Naive thymus-derived CD8-positive, alpha-beta T cell (primary cell): Measurements from ENCODE around the gene SYNDIG1L. TPM values are rescaled to one million over a fixed set of nuclear protein-coding genes. Genes with fewer than 3 reads are reported as not detected.

Experiments used
- ATAC-seq, 2 donors: fragments of 150-1000 bp; cut with Tn5 transposase in 1 of 2; sonication (Bioruptor Pico), chemical (Tn5 transposase) in 1 of 2; 1 replicate in 1 of 2; 2 replicates in 1 of 2; pipeline ENCODE4 v1.10.0; 2021; ENCODE audit warnings: mild to moderate bottlenecking in 2 of 2, moderate library complexity in 2 of 2
- POLR2A ChIA-PET: fragments of 350-600 bp; sonication (Branson Sonifier 250); formaldehyde crosslinking; loops from one replicate; lab custom pipeline; 2021; ENCODE audit warnings: antibody characterized with exemption; lab: Charles Lee
- DNase-seq, 10 donors: peaks; one replicate each; pipeline versions ENCODE4 v3.0.0 to v3.0.0-alpha.2; 2020 to 2022
- H3K27ac Mint-ChIP-seq, 10 donors: one replicate each; pipeline ENCODE4 v1.8.0; 2020 to 2022; ENCODE audit warnings: mild to moderate bottlenecking in 10 of 10, mixed read lengths in 10 of 10, moderate library complexity in 4 of 10, inconsistent platforms in 1 of 10
- H3K27me3 Mint-ChIP-seq, 5 donors: one replicate each; pipeline ENCODE4 v1.8.0; 2021 to 2022; ENCODE audit warnings: mixed read lengths in 5 of 5
- H3K36me3 Mint-ChIP-seq, 3 donors: one replicate each; pipeline ENCODE4 v1.8.0; 2020 to 2022; ENCODE audit warnings: mixed read lengths in 3 of 3, mild to moderate bottlenecking in 2 of 3, inconsistent platforms in 1 of 3
- H3K4me1 Mint-ChIP-seq, 4 donors: one replicate each; pipeline ENCODE4 v1.8.0; 2021 to 2022; ENCODE audit warnings: mixed read lengths in 4 of 4
- H3K4me3 Mint-ChIP-seq, 10 donors: one replicate each; pipeline ENCODE4 v1.8.0; 2020 to 2022; ENCODE audit warnings: mild to moderate bottlenecking in 10 of 10, mixed read lengths in 10 of 10, moderate library complexity in 6 of 10, inconsistent platforms in 1 of 10
- H3K9me3 Mint-ChIP-seq, 9 donors: one replicate each; pipeline ENCODE4 v1.8.0; 2020 to 2022; ENCODE audit warnings: mixed read lengths in 9 of 9, mild to moderate bottlenecking in 3 of 9, inconsistent platforms in 1 of 9, moderate library complexity in 1 of 9
- polyA plus RNA-seq, 3 donors: library from polyadenylated mRNA; unstranded; fragments of 300-500 nt; fragmentation: Illumina TruSeq; gene quantifications; one replicate each; pipeline ENCODE4 v1.2.3, GENCODE V29; 2021
- total RNA-seq, 8 experiments: library from RNA in 2 of 8; stranded (reverse) in 2 of 8; gene quantifications; one replicate each; pipeline ENCODE4 v1.2.3 and lab custom pipeline; 2021 to 2026

SYNDIG1L gene
- total and polyA plus RNA-seq, 5 experiments from 2014 or later: 0.09 to 0.30 (median 0.13) TPM; not detected in 2

DNA sequence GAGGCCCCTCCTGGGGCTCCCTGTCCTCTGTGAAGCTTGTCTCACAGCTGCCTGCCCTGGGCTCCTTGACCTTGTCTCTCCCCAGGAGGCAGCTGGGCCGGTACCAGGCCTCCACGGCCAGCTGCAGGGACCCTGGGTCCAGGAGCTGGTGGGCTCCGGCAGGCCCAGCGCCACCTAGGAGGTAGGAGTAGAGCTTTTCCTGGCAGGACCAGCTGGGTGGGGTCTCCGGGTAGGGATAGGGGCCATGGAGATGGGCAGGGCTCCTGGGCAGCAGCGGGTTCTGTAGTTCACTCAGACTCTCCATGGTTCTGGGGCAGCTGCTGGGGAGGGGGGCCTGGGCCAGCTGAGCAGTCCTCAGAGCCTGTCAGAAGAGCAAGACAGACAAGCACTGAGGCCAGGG, 16.6 kb downstream of the SYNDIG1L start:
- POLR2A ChIA-PET: no interaction called here
- peaks cover under 1 to 24% (median 15%) of the 10 kb centered on the region in 5 donors for H3K27me3 Mint-ChIP-seq
- no peaks in the 10 kb centered on the region for H3K36me3 Mint-ChIP-seq

DNA sequence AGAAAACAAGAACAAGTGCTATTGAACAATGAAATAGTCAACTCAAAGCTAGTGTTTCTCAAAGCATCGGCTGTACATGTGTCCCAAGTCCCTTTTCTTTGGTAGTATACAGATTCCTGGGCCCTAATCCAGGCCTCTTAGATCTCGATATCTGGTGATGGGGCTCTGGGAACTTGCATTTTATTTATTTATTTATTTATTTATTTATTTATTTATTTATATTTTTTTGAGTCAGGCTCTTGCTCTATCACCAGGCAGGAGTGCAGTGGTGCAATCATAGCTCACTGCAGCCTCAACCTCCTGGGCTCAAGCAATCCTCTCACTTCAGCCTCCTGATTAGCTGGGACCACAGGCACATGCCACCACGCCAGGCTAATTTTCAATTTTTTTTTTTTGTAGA, 17.1 kb downstream of the SYNDIG1L start:
- Mint-ChIP-seq H3K27ac (no peak overlapping the region), H3K9me3 (no peaks in the 10 kb centered on the region), H3K27me3 (peaks cover 0 to 18% (median 13%) of the 10 kb centered on the region in 5 donors), H3K4me3 (no peak overlapping the region), H3K4me1 (peaks cover 0 to 9% (median under 1%) of the 10 kb centered on the region in 4 donors), H3K36me3 (no peaks in the 10 kb centered on the region)
- DNase-seq (no peak), ATAC-seq (no peak)
- POLR2A ChIA-PET: no interaction called here

More for the DNA sequence above, 16.6 kb downstream of the SYNDIG1L start:
- H3K4me1 Mint-ChIP-seq: peaks cover 0 to 5% (median 0%) of the 10 kb centered on the region in 4 donors
- no peaks in the 10 kb centered on the region for H3K9me3 Mint-ChIP-seq
- no peak overlapping the region for H3K27ac Mint-ChIP-seq
- ATAC-seq (no peak), DNase-seq (no peak)
- no peak overlapping the region for H3K4me3 Mint-ChIP-seq

DNA sequence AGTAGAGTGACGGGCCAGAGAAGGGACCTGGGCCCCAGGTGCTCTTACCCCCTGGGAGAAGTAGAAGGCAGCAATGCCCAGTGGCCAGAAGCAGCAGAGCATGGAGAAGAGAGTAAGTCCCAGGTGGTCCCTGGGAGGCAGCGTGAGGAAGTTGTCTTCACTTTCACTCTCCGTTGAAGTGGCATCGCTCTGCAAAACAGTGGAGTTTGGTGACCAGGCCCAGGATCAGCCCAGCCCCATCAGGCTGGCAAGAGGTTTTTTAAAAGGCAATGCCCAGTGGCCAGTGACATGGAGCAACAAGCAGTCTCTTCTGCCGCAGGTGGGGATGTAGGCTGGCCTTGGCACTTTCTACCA, 18.2 kb downstream of the SYNDIG1L start:
- H3K9me3 Mint-ChIP-seq: no peaks in the 10 kb centered on the region
- peaks cover 0 to 18% (median 3%) of the 10 kb centered on the region in 4 donors for H3K4me1 Mint-ChIP-seq
- H3K4me3 Mint-ChIP-seq: no peak overlapping the region
- no peak for ATAC-seq
- POLR2A ChIA-PET: interaction anchor here (0.7 kb wide), 1 partner anchor 55 kb away, joined by 3 read pairs; no protein-coding TSS in a partner anchor
- H3K27ac Mint-ChIP-seq: no peak overlapping the region
- DNase-seq: peak in 1 of 10 donors; percentile 44
- no peaks in the 10 kb centered on the region for H3K36me3 Mint-ChIP-seq
- H3K27me3 Mint-ChIP-seq: peaks cover 0 to 16% (median 11%) of the 10 kb centered on the region in 5 donors

DNA sequence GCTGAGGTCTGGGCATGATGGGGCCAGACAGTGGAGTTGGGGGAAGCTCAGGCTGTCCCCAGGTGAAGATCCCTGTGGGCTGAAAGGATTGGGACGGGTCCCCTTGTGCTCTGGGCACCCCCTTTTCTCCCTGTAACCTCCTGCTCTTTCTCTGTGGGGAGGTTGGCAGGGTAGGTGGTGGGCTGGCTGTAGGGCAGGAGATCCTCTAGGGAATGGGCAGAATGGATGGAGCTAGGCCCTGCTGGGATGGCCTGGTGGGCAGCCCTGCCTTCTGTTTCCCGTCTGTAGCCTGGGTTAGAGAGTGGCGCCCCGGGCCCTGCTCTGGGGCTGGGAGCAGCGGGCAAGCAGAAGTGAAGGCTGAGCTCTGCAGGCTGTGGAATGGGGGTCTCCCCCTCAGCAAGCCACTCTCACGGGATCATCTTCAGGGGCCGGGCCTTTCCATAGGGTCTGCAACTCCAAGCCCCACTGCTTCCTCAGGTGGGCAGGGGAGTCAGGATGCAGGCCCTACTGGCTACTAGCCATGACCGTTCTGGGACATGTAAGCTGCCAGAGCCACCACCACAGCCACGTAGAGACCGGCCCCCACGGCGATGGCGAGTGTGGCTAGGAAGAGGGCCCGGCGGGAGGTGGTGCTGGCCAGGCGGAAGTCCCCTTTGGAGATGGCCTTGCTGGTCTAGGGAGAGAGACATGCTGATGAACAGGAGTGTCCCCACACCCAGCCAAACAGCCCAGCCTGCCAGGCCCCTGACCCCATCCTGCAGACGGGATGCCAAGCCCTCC, 18.8 kb downstream of the SYNDIG1L start:
- POLR2A ChIA-PET: no interaction called here
- DNase-seq: no peak
- no peak overlapping the region for H3K27ac Mint-ChIP-seq
- H3K27me3 Mint-ChIP-seq: peaks cover 0 to 16% (median 11%) of the 10 kb centered on the region in 5 donors
- ATAC-seq: no peak
- no peaks in the 10 kb centered on the region for H3K36me3 Mint-ChIP-seq
- H3K9me3 Mint-ChIP-seq: no peaks in the 10 kb centered on the region
- no peak overlapping the region for H3K4me3 Mint-ChIP-seq
- H3K4me1 Mint-ChIP-seq: peaks cover 2 to 23% (median 7%) of the 10 kb centered on the region in 4 donors

DNA sequence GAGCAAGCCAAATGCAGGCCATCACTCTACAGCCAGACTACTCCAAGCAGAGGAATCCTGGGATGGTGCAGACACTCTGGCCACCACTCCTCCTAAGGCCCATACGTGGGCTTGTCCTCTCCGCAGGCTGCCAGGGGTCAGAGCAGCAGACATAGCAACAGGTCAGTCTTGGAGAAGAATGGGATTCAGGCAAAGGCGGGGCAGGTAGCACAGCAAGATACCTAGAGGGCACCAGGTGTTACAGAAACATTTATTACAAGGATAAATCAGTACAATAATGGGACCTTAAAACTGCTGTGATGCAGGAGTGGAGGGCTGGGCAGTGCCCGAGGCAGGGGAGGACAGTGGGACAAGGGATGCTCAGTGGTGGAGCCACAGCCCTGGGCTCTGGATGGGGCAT, 20.3 kb downstream of the SYNDIG1L start:
- Mint-ChIP-seq H3K36me3 (no peaks in the 10 kb centered on the region), H3K27ac (no peak overlapping the region), H3K4me3 (no peak overlapping the region), H3K27me3 (peaks cover 0 to 11% (median 8%) of the 10 kb centered on the region in 5 donors), H3K4me1 (peaks cover 10 to 38% (median 21%) of the 10 kb centered on the region in 4 donors), H3K9me3 (no peaks in the 10 kb centered on the region)
- POLR2A ChIA-PET: no interaction called here
- DNase-seq (no peak), ATAC-seq (no peak)

DNA sequence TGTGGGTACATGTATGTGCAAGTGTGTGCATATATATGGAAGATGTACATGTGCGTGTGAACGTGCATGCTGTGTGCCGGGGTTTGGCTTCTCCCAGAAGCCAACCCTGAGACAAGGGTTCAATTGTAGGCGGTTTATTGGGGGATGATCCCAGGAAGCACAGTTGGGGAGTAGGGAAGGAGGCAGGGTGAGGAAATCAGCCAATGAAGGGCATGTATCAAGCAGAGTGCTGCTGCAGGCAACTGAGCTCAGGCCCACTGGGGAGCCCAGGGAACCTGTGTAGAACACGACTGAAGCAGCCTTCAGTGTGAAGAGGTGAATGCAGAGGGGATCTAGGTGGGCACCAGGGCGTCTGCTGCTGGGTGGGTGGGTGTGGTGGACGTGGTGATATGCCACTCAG, 21.6 kb downstream of the SYNDIG1L start:
- Mint-ChIP-seq H3K9me3 (no peaks in the 10 kb centered on the region), H3K4me1 (peaks cover 14 to 47% (median 26%) of the 10 kb centered on the region in 4 donors), H3K36me3 (no peaks in the 10 kb centered on the region), H3K27me3 (peaks cover 0 to 2% (median 0%) of the 10 kb centered on the region in 5 donors), H3K27ac (peak overlapping the region in 1 of 10 donors; percentile 6), H3K4me3 (no peak overlapping the region)
- DNase-seq (no peak), ATAC-seq (no peak)
- POLR2A ChIA-PET: no interaction called here

DNA sequence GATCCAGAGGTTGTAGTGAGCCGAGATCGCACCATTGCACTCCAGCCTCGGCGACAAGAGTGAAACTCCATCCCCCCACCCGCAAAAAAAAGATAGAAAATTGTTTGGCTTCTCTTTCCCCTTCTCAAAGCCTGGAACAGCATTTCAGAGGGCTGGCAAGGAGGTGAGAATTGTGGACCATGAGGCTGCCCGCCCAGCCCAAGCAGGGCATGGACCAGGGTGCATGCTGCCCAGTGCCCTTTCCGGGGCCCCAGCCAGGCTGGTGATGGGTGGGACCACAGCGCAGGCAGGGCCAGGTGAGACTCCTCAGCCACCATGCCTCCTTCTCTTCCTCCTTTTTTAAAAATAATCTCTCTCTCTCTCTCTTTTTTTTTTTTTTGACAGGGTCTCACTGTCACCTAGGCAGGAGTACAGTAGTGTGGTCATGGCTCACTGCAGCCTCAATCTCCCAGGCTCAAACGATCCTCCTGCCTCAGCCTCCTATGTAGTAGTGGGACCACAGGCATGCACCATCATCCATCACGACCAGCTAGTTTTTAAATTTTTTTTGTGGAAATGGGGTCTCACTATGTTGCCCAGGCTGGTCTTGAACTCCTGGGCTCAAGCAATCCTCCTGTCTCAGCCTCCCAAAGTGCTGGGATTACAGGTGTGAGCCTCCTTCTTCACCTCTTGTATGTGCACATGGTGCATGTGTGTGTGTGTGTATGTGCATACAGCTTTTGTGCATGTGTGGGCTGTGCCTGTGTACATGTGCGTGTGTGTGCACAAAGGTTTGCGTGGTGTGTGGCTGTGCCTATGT, 22.2 kb downstream of the SYNDIG1L start:
- Mint-ChIP-seq H3K4me1 (peaks cover 14 to 47% (median 26%) of the 10 kb centered on the region in 4 donors), H3K27me3 (peaks cover 0 to 2% (median 0%) of the 10 kb centered on the region in 5 donors), H3K36me3 (no peaks in the 10 kb centered on the region), H3K9me3 (no peaks in the 10 kb centered on the region), H3K4me3 (no peak overlapping the region), H3K27ac (no peak overlapping the region)
- POLR2A ChIA-PET: no interaction called here
- ATAC-seq: no peak
- no peak for DNase-seq

DNA sequence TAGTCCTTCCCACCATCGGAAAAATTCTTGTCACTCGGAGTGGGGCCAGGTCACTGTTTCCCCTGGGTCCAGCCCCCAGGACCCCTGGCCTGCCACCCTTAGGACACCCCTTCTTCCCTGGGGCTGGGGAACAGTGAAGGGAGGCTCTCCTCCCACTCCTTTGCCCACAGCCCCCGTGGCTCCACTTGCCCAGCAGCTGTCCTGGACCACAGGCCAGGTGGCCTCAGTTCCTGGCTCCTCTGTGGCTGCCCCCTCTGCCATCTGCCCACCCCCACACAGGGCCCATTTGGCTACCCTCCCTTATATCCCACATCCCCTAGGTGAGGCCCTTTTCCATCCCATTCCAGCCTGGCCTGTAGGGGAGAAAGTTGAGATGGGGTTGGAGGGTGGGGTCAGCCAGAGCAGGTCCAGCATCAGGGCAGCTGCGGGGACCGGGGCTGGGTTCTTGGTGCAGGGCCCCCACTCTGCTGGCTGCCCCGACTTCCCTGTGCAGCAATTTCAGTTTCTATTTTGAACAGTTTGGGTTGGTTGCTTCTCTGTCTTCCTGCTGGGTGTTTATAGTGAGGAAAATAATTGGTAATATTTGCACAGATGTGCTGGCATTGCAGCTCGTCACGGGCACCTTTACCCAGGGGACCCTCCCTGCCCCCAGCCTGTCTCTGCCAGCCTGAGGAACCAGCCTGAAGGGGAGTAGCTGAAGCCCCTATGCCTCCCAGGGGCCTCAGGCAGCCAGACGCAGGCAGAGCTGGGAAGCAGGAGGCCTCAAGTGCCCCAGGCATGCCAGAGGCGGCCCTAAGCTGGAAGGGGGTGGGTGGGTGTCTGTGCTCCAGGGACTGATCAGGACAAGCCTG, 23.4 kb downstream of the SYNDIG1L start:
- POLR2A ChIA-PET: no interaction called here
- peaks cover 0 to 2% (median 0%) of the 10 kb centered on the region in 5 donors for H3K27me3 Mint-ChIP-seq
- no peaks in the 10 kb centered on the region for H3K36me3 Mint-ChIP-seq
- peaks cover 14 to 44% (median 26%) of the 10 kb centered on the region in 4 donors for H3K4me1 Mint-ChIP-seq
- peak overlapping the region in 7 of 10 donors; percentile 22 to 82 (median 65) for H3K4me3 Mint-ChIP-seq
- no peaks in the 10 kb centered on the region for H3K9me3 Mint-ChIP-seq
- peak overlapping the region in 6 of 10 donors; percentile 50 to 91 (median 85) for H3K27ac Mint-ChIP-seq
- ATAC-seq (no peak), DNase-seq (no peak)

DNA sequence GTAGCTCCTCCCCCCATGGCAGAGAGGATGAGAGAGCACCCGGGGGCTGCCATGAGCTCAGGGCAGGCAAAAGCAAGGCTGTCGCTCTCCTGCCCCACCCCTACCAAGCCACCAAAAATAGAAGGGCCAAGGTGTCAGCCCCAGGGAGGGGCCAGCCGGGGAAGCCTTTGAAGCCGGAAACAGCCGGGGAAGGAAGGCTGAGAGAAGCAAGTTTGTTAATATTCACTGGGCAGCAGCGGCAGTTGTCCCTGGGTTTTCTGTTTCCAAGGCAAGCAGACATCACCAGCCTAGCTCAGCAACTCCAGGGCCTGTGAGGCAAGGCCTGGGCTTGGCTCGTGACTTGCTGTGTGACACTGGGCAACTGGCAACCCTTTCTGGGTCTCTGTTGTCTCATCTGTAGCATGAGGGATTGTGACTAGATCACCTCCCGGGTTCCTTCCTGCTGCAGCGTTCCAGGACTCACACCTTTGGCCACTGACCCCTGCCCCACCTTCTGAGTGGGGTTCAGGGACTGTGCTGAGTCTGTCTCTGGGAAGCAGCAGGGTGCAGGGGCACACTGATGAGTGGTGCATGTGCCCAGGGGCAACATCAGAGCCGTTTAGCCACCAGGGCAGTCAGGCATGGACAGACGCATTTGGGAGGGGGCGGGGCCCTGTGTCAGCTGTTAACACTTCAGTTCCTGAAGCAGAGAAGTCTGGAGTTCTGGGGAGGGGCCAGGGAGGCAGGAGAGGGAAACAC, 24.3 kb downstream of the SYNDIG1L start:
- peak overlapping the region; percentile 79 to 91 (median 88) for H3K27ac Mint-ChIP-seq
- peak; percentile 35 to 86 (median 67) for DNase-seq
- peak overlapping the region; percentile 65 to 89 (median 82) for H3K4me3 Mint-ChIP-seq
- peaks cover 14 to 44% (median 26%) of the 10 kb centered on the region in 4 donors for H3K4me1 Mint-ChIP-seq
- peak; percentile 98 to 99 for ATAC-seq
- no peaks in the 10 kb centered on the region for H3K36me3 Mint-ChIP-seq
- peaks cover 0 to 4% (median 2%) of the 10 kb centered on the region in 5 donors for H3K27me3 Mint-ChIP-seq
- H3K9me3 Mint-ChIP-seq: no peaks in the 10 kb centered on the region
- POLR2A ChIA-PET: interaction anchor here (1.1 kb wide), 1 partner anchor 91 kb away, joined by 3 read pairs; the partner anchor contains the start of genes ISCA2 and NPC2

DNA sequence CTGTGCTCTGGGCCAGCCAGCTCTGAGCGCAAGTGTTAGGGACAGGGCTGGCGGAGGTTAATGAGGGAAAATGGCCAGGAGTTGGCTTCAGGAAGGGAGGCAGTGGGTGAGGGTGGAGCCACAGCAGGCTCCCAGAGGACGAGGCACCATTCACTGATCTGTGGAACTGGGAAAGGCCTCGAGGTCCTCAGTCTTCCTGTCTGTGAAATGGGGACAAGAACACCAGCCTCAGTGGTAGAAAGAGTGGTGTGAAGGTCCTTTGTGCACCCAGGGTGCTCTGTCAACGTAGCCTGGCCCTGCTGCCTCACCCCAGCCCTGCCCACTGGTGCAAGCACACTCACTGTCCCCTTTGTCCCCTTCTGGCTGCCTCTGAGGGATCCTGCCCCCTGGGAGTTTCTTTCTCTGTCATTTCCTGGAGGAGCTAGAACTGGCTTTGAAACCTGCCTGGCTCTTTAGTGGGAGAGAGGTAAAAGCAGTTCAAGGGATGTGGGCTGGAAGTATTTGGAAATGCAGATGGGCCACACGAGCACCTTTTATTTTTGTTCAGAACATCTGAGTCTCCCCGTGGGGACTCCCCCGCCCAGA, 25.0 kb downstream of the SYNDIG1L start:
- no peaks in the 10 kb centered on the region for H3K9me3 Mint-ChIP-seq
- H3K27me3 Mint-ChIP-seq: peaks cover 0 to 9% (median 2%) of the 10 kb centered on the region in 5 donors
- DNase-seq (no peak), ATAC-seq (peak in 1 of 2 donors; percentile 10)
- no peaks in the 10 kb centered on the region for H3K36me3 Mint-ChIP-seq
- POLR2A ChIA-PET: interaction anchor here (1.1 kb wide), 1 partner anchor 92 kb away, joined by 3 read pairs; the partner anchor contains the start of genes ISCA2 and NPC2
- peaks cover 14 to 44% (median 26%) of the 10 kb centered on the region in 4 donors for H3K4me1 Mint-ChIP-seq
- peak overlapping the region; percentile 65 to 89 (median 82) for H3K4me3 Mint-ChIP-seq
- peak overlapping the region; percentile 41 to 91 (median 87) for H3K27ac Mint-ChIP-seq

DNA sequence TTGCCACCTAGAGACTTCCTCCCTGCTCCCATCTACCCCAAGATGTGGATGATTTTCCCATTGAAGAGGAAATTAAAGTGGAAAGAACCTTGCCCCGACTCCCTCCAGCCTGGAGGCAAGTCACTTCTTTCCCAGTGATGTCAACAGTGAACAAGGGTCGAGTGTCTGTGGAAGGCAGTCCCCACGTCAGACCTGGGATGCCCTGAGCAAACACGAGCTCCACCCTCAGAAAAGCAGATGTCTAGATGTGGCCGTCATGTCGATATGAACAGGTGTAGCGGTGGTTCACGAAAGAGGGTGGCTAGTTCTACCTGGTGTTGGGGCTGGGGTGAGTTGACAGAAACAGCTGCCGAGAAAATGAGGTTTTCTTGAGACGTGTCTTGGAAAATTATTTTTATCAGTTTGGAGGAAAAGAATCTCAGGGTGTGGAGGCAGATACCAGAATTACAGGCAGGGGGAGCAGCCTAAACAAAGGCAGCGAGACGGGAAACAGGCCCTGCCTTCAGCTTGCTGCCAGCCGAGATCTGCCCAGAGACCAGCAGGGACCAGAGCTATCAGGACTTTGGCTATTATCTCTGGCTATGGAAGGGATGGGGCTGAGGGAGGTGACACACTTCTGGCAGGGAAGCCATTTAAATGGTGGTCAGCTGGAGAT, 25.9 kb downstream of the SYNDIG1L start:
- no peak for DNase-seq
- H3K27me3 Mint-ChIP-seq: peaks cover 0 to 16% (median 2%) of the 10 kb centered on the region in 5 donors
- H3K4me1 Mint-ChIP-seq: peaks cover 14 to 42% (median 26%) of the 10 kb centered on the region in 4 donors
- no peaks in the 10 kb centered on the region for H3K36me3 Mint-ChIP-seq
- peak overlapping the region in 5 of 10 donors; percentile 50 to 91 (median 56) for H3K27ac Mint-ChIP-seq
- ATAC-seq: no peak
- POLR2A ChIA-PET: no interaction called here
- H3K4me3 Mint-ChIP-seq: peak overlapping the region in 7 of 10 donors; percentile 15 to 82 (median 50)
- H3K9me3 Mint-ChIP-seq: no peaks in the 10 kb centered on the region
